ENCODE results near the gene NCEH1.

Gene NCEH1

DNA sequence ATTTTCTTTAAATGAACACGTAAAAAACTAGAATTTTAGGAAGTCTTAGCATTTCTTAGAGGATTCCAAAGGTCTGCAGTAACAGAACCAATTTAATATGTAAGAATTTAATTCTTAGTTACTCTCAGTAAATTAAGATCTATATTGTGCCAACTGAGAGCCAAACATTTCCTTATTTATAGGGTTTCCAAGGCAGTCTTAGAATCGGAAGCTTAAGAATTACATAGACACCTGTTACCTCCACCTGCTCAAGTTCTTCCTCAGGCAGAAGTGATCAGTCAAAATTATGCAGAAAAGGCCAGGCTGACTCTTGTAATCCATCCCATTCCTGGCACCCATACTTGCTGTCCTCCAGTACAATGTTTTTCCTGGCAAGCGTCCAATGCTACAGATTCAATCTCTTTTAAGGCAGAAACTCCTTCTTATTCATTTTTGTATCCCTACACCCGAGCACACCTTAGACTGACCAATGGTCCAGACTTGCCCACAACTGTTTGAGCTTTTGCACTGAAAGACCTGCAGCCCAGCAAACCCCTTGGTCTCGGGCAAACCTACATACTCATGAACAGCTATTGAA is 64.3 kb downstream of the NCEH1 start:
- DNase-seq (no peak), ATAC-seq (no peak)

DNA sequence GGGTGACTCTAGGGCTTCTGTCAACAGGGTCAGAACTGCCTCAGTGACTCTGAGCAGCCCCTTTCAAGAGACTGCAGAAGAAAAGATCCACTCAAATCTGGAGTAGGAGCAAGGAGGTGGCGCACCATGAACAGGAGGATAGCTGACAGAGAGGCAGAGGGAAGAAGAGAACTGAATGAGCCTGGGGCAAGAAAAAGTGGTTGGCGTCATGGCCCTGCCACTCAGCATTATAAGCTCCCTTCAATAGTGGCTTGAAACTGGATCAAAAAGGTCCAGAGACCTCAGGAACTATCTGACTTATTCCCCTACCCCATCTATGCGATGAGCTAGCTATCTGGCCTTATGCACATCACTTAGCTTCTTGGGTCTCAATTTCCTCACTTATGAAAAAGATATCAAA is 66.6 kb downstream of the NCEH1 start:
- ATAC-seq, result no peak

DNA sequence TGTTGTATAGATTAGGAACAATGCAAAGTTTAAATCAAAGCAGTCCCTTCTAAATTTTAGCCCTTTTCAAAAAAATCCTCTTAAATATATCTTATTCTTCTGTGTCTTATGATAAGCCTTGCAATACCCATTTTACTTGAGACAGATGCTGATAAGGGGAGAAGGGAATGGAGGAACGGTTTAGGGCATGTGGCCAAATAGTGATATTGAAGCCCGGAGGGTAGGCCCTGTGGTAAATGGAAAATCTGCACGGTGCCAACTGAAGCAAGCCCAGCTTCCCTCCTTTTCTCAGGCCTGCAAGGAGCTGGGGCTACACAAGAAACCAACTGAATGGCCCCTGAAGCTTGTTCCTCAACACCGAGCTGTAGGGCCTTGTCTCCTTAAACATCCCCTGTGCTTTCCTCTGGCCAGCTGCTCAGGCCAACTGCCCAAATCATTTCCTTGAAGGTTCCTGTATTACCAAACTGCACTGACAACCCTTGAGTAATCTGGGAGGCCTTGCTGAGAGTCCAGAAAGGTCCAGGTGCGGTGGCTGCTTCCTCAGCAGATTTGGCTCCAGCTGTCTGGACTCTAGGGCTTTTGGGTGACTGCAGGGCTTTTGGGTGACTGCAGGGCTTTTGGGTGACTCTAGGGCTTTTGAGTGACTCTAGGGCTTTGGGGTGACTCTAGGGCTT is 67.2 kb downstream of the NCEH1 start:
- ATAC-seq (no peak), DNase-seq (no peak)

More for the DNA sequence above, 66.6 kb downstream of the NCEH1 start:
- no peak for DNase-seq

DNA sequence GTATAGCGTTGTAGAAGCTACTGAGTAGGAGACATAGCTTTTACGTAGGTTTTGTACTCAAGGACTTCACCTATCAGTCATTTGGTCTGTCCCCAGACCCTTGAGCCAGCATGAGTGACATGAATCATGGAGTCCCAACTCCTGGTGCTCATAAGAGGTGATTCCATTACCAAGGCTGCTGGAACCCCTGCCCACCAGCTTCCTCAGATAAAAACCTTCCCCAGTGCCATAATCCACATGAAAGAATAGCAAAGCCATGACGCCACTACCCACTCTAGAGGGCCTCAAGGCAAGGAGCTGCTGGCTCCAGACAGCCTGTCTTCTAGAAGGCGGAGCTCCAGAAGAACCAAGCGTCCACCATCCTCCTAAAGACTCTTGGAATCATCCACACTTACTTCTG is 69.6 kb downstream of the NCEH1 start:
- no peak for DNase-seq

DNA sequence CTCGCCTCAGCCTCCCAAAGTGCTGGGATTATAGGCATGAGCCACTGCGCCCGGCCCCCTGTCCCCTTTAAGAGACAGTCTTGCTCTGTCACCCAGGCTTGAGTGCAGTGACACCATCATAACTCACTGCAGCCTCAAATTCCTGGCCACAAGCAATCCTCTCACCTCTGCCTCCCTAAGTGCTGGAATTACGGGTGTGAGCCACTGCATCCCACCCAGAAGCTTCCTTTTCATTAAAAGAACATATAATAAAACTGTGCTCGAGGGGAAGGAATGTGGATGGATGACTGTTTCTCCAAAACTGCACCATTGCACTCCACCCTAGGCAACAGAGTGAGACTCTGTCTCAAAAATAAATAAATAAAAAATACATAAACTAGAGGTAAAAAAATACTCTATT is 70.1 kb downstream of the NCEH1 start:
- DNase-seq, result no peak
- no peak for ATAC-seq

More for the DNA sequence above, 69.6 kb downstream of the NCEH1 start:
- no peak for ATAC-seq

DNA sequence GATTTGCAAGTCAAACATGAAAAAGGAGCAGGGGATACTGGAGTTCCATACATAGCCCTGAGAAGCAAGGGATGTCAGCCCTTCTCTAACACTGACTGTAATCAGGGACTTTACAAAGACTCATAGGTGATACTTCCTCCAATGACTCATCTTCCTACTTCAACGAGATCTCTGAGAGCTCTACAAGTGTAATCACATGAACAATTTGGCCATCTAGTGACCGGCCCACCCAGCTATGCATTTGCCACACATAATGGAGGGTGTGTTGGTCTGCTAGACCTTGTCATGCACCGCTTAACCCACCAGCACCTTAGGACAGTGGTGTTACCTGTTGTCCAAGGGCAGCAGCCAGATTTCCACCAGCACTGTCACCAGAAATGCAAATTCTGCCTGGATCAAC is 75.3 kb downstream of the NCEH1 start:
- DNase-seq, result no peak

DNA sequence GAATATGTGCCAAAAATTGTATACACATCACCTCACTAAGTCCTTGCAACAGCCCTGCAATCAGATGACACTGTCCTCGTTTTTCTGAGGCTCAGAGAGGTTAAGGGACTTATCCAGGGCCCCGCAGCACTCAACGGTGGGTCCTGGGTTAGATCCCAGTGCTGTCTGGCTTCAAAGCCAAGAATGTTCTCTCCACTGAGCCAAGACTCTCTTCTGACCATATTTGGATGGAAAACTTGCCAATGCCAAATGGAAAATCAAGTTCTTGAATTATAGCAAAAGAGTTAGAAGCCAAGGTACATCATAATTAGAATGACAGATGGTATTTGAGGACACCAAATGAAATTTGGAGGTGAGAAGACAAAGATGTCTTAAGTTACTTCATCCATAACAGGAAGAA is 75.9 kb downstream of the NCEH1 start:
- no peak for ATAC-seq
- no peak for DNase-seq

More for the DNA sequence above, 75.3 kb downstream of the NCEH1 start:
- peak; percentile 98 for ATAC-seq

DNA sequence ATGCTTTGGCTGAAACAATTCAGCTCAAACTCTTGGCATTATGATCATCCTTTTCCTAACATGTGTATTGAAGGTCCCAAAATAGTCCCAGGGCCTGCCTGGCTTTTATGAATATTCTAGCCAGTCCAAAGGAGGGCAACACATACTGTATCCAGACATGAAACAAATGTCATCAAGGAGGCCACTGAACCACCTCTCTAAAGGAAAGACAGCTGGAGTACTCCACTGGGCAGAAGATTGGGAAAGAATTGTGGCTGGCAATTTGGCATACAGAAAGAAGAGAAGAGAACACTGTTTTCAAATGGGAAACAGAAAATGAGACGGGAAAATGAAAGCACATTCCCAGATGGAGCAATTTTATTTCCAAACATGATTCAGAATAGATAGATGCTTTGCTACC is 80.6 kb downstream of the NCEH1 start:
- DNase-seq, result no peak
- ATAC-seq, result no peak

DNA sequence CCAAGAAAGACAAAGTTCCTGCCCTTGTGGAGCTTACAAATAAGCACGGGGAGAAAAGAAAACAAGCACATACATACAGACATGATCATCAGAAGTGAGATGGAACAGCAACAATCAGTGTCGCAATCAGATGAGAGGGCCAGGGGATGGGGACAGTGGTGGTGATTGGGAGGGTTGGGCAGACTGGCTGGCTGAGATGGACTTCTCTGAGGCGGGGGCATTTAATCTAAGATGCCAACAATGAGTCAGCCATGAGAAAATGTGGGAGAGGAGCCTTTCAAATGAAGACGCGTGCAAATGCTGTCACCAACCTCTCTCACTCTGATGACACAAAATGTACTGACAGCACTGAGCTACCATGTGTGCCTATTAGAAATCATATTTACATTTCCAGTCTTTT is 81.4 kb downstream of the NCEH1 start:
- DNase-seq (no peak), ATAC-seq (no peak)

DNA sequence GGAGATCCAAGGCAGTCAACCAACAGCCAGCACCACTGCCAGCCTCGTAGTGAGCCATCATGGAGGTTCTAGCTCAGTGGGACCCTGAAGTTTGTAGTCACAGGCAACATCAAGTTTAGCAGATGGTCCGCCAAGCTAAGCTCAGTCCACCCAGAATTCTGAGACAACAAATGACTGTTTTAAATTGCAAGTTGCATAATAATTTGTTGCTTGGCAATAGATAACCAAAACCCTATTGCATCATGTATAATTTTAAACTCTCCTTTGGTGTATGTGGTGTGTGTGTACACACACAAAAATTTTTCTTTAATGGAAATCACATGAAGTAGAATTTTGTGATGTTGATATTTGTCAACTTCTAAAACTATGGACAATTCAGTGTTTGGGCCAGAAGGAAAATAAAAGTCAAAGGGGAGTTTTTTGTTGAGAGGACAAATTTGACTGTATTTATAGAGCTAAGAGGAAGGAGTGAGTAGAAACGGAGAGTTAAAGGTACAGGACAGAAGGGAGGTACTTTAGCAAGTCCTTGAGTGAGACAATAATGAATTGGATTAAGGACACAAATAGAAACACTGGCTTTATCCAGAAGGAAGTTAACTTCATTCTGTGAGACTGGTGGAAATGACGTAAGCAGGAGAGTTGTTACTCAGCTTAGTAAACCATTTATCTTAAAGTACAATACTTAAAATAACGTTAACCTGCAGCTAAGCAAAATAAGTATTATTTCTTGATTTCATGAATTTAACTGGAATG is 83.6 kb downstream of the NCEH1 start:
- ATAC-seq, result no peak

DNA sequence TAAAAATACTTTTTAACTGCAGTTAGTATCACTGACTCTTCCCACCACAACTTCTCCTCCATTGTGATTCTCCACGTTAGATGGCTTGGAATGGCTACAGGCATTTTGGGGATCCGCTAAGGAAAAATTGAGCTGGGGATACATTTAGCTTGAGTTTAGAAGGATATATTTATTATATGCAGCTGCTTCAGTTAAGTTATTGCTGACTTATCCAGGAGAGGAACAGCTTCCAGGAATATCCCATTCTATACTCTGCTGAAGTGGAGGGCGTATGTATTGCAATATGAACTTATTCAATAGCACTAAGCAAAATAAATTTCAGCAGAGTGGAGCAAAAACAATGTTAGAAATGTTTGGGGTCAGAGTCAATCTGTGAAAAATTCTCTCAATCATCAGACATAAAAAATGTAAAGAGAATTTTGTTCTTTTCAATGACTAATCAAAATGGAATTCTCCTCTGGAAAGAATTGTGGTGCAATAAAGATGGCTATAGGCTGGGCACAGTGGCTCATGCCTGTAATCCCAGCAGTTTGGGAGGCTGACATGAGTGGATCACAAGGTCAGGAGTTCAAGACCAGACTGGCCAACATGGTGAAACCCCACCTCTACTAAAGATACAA is 84.7 kb downstream of the NCEH1 start:
- no peak for DNase-seq
- no peak for ATAC-seq

More for the DNA sequence above, 83.6 kb downstream of the NCEH1 start:
- DNase-seq, result no peak

DNA sequence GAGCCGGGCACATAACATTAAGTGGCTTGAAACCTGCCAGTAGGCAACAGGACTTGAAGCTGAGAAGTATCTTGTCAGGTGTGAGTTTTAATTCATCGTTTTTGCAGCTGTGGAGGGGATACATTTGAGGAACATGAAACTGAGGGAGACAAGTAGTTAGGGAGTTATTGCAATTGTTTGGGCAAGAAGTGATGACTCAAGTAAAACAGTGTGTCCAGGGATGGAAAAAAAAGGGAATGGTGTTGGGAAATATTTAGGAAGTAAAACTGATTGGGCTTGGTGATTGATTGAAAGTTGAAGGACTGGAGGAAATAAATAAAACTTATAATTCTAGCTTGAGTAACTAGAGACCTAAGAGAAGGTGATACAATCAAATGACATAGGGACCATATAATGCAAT is 85.5 kb downstream of the NCEH1 start:
- DNase-seq (no peak), ATAC-seq (no peak)

DNA sequence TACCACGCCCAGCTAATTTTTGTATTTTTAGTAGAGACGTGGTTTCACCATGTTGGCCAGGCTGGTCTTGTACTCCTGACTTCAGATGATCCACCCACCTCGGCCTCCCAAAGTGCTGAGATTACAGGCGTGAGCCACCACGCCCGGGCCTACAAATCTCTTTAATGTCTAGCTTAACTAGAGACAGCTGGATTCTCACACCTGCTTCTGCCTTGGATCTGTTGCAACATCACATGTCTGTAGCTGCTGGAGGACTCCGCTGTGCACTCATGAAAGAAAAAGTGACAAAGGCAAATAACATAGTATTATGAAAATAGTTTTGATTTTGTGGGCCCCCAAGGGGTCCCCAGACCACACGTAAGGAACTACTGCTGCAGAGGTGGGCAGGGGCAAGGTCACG is 85.9 kb downstream of the NCEH1 start:
- no peak for DNase-seq
- no peak for ATAC-seq

DNA sequence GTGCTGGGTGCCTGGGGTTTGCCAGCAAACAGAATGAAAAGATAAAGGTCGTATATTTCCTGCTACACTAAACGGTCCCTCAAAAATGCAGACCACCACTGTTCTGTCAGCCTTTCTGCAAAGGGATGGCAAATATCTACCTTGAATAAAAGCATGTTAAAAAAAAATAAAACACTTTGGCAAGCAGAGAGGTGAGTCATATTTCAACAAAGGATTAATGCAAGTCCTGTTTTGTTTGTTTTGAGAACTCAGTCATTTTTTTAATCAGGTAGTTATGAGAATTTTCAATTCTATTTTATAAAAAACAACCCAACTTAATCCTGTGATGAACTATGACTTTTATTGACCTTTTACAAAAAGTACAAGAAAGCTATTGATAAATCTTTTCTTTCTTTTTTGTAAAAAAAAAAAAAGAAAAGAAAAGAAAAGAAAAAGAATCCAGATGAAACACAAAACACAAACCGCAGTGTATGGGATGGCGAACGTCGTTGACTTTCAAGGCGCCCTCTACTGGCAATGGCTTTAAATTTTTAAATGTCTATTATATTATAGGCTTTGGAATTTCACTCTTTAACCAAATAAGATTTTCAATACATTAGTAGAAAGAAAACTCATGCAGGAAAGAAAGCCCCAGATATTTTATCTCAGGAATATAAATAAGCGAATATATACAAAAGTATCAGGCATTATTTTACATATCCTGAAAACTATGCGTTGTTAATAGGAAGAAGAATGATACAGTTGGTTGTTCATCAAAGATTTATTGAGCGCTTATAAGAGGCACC is 87.8 kb downstream of the NCEH1 start:
- ATAC-seq (no peak), DNase-seq (peak; percentile 55)

DNA sequence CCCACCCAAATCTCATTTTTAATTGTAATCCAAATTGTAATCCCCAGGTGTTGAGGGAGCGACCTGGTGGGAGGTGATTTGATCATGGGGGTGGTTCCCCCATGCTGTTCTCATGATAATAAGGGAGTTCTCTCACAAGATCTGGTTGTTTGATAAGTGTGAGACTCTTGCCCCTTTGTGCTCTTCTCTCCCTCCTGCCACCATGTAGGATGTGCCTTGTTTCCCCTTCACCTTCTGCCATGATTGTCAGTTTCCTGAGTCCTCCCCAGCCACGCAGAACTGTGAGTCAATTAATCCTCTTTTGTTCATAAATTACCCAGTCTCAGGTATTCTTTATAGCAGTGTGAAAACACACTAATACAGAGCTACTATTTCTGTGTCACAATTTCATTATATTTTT is 88.7 kb downstream of the NCEH1 start:
- DNase-seq (no peak), ATAC-seq (no peak)

DNA sequence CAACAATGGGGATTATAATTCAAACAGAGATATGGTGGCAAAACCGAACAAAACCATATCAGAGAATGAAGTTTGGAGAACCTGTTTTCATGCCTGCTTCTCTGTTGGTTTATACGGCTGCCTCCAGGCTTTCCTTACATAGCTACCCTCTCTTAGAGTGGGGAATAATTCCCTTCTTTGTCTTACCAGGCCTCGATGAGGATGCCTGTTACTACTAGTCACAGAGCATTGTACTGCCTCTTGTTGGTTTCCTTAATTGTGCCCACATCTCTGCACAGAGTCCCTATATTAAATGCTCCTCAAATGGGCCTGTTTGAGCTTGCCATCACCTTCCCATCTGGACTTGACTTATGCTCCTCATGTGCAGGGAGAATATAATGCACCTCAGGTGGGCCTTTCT is 92.9 kb downstream of the NCEH1 start:
- DNase-seq, result no peak
- no peak for ATAC-seq

DNA sequence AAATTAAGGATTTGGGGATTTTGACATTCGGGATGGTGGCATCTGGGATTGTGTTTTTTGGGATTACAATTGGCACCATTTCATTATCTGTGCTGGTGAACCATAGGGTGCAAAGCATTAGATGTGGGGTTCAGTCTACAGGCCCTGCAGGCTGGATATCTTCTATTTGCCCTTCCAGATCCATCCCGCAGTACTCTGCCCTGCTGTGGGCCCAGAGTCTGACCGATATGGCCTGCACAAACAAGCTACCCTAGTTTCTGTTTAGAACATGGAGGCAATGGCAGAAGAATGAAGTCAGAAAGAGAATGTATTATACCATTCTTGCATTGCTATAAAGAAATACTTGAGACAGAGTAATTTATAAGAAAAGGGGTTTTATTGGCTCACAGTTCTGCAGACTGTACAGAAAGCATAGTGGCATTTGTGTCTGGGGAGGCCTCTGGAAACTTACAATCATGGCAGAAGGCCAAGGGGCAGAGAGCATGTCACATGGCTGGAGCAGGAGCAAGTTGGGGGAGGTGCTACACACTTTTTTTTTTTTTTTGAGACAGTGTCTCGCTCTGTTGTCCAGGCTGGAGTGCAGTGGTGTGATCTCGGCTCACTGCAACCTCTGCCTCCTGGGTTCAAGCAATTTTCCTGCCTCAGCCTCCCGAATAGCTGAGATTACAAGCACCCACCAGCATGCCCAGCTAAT is 93.7 kb downstream of the NCEH1 start:
- no peak for DNase-seq
- ATAC-seq, result no peak

DNA sequence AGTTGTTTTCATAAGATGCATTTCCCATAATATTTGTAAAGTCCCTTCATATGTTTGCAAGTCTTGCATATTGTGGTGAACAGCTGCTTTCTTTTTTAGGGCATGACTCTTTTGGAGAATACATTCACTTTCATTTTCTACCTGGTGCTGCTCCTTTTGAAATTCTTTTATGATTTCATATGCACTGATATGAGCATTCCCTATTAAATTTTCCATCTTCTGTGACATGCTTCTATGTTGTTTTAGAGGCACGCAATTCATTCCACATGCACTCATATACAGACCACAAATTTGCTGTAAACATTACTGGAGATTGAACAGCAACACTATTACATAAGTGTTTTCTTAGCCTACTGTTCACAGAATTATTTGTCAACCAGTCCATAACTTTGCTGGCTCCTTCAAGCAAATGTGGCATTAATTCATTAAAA is 94.8 kb downstream of the NCEH1 start:
- no peak for DNase-seq
- no peak for ATAC-seq

DNA sequence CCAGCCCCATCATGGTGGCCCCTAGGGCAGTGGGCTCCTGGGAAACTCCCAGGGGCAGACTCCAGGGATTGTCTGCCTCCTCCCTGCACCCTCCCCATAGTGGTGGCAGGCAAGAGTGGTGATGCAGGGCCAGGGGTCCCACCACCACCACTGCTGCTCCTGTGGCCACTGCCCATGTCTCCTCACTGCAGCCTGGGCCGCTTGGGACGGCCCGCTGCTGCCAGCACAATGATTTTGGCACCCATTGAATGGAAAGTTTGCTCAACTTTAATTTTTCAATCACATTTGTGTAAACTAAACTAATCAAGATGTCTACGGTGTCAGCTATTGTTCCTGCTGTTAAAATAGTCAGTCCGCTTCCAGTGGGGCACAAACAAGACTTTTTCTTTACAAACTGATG is 95.6 kb downstream of the NCEH1 start:
- DNase-seq, result no peak
- no peak for ATAC-seq

DNA sequence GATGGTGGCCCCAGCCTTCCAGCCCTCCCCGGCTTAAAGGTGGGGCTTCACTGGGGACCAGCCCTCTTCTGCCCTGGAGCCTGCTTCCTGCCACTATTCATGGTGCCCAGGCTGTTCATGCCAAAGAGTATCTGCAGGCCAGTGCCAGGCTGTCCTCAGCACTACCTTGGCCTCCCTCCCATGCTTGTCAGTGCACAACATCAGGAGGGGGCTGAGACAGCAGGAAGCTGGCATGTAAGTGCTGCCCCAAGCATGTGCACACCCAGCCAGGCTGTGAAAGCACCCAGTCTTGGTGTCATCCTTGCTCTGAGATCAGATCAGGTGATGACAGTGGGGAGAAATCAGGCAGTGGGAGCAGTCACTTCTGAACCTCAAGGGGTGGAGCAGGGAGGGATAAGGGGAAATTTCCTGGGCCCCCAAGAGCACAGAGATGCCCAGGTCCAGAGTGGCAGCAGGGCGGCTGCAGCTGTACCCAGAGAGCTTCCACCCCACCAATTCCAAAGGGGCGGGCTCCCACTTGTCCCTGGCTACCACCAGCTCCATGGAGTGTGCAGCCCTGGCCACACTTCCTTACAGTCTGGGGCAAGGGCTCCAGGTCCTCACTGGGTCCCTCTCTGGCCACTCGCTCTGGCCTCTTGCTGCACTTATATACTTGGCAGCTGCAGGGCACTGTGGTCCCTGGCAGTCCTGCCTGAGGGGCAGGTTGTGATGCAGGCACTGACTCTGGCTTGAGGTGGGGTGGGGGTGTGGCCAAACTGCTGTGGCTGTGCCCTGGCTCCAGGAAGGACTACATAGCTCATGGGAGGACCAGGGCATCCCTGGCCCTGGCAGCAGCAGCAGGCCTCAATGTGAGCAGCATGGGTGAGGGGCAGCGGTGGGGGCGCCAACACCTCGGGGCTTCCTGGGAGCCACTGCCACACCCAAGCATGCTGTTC is 96.3 kb downstream of the NCEH1 start:
- DNase-seq, result no peak
- no peak for ATAC-seq

DNA sequence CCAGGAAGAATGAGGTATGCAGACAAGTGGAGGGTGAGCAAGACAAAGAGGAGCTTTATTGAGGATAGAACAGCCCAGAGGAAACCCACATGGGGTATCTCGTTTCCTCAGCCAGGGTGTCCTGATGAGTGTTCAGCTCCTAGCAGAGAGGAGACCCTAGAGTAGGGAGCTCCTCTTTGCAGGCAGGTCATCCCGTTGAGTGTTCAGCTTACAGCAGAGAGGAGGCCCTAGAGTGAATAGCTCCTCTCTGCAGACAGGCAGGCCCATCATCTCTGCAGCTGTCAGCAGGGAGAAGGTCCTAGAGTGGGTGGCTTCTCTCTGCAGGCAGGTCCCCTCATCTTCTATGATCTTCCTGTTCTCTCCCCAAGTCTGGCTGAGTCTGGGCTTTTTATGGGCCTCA is 97.0 kb downstream of the NCEH1 start:
- ATAC-seq (no peak), DNase-seq (no peak)

Measured in stimulated activated naive CD8-positive, alpha-beta T cell treated with anti-CD3 and anti-CD28 coated beads, Interleukin-15, Interleukin-2, amounts not matched to agents 100 U/mL and 50 U/mL, for 24 hours (primary cell).